HG03135 (cell line): Measurements from ENCODE around the gene MYO9B.
"Not testable (repeated sequence)": the region's sequence is repeated elsewhere in the genome, so short reads cannot be mapped to it uniquely, and the experiment has no call there.

Experiments
- ATAC-seq: cut with Tn5 transposase; IDR thresholded peaks from one replicate; pipeline ENCODE4 v1.9.1; 2021; ENCODE audit warnings: mild to moderate bottlenecking, moderate library complexity; ENCODE audit not compliant: unreplicated experiment

Gene MYO9B

DNA sequence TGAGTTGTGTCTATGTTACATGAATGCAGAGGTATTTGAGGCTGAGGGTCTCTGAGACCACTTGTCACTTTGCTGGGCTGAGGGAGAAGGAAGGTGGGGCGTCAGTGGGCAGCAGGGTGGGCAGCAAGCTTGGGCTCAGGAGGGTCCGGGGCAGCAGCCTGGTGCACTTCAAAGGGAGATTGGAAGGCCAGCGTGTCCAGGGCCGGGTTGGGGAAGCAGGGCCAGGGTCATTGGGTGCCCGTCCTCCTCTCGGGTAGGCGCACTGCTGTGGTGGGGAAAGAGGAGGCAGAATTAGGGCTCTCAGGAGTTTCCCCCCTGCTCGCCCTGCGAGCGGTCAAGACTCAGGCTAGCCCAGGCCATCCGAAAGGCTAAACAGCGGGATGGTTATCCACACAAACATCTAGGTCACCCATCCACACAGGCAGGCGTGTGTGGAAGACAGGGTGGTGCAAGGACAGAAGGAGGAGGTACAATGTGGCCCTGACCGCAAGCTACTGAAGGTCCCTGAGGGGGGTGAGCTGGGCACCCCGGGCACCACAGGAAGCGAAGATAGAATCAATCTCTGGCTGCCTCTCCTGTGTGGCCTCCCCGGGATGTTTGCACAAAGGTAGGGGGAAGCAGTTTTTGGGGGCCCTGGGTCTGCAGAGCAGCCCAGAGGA is 37.7 kb downstream of the MYO9B start:
- no peak for ATAC-seq

DNA sequence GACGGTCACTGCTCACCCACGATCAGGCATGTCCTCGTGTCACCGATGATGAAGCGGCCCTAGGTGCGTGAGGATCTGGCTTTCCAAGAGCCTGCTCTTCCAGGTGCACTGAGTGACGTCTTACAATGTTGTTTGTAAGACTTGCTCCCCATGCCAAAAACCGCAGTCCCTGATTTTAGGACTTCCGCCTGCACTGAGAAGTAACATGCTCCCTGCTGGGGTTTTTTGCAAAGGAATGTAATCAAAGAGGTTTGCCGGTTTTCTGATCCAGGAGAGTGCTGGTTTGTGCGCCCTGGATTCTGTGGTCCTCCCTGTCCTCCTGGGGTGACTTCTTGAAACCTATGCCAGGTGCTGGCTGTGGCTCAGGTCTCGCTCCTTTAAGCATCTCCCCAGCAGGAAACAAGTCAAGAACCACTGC is 38.8 kb downstream of the MYO9B start:
- ATAC-seq = no peak

DNA sequence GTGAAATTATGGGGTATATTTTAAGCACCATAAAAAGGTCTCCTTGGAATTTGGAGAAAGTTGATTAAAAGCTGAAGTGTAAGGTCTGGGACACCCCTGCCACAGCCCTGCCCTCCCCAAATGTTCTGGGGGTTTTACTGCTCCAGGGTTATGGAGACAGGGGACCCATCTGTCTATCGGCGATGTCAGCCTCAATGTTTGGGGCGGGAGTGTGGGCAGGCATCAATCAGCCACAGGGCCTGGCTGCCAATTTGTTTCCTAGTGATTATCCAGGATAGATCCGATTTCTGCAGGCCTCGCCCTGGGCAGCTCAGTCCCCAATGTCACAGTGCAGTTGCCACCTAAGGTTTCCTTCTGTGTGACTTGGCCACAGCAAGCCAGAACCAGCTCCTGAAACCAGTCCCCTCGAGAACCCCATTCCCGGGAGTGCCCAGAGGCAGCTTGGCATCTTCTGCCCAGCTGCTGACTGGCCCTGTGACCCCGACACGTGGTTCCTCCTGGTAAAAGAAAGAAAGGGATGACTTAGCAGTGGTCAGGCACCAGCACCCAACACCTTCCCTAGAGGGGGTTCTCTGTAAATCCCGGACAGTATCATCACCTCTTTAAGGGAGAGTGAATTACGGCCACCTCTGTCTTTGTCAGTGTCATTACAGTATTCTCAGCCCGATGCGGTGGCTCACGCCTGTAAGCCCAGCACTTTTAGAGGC is 41.6 kb downstream of the MYO9B start:
- ATAC-seq = no peak

DNA sequence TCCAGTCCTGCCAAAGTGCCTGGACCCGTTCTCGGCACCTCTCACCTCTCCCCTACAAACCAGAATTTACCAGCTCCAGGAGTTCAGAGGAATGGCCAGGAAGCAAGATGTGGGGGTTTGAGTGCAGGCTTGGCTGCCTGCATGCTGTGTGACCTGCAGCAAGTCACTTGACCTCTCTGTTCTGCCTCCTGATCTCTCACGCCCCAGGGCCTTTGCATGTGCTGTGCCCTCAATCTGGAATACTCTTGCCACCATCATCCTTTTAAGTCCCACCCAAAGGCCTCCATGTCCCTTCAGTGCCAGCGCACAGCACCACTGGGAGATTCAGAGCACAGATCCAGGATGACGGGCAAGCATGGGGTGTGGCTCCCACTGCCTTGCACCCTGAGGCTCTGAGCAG is 43.4 kb downstream of the MYO9B start:
- ATAC-seq = no peak

DNA sequence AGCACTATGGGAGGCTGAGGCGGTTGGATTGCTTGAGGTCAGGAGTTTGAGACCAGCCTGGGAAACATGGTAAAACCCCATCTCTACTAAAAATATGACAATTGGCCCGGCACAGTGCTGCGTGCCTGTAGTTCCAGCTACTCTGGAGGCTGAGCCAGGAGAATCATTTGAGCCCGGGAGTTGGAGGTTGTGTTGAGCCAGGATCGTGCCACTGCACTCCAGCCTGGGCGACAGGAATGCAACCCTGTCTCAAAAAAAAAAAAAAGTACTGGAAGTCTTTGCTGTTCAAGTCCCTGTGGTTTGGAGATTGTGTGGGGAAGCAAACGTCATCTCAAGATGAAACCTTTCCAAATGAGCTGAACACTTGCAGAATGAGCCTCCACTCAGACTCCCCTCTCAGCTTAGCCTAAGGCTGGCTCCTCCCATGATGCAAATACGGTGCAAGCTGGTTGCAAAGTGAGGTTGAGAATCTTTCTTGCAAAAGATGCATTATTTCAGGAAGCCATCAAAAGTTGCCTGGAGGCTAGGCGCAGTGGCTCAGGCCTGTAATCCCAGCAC is 46.2 kb downstream of the MYO9B start:
- no peak for ATAC-seq

DNA sequence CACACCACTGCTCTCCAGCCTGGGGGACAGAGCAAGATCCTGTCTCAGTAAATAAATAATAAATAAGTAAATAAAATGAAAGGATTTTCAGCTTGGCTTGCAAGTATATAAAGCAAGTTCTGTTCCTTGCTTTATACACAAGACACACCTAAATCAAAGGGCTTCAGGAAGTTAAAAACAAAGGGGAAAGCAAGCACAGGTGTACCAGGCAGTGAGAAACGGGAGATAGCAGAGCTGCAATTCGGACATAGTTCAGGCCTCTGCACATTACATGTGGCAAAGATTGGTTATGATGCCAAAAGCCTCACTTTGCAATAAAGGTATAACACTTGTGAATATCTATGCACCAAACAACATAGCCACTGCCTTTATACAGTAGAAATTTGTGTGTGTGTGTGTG is 47.5 kb downstream of the MYO9B start:
- ATAC-seq = no peak

DNA sequence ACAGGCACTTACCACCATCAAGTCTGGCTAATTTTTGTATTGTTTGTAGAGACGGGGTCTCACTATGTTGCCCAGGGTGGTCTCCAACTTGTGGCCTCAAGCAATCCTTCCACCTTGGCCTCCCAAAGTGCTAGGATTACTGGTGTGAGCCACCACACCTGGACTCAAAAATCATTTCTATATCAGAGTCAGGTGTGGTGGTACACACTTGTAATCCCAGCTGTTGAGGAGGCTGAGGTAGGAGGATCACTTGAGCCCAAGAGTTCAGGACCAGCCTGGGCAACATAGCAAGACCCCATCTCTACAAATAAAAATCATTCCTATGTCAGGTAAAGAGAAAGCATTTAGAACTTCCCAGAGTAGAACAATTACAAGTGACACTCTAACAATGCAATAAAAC is 48.4 kb downstream of the MYO9B start:
- no peak for ATAC-seq

DNA sequence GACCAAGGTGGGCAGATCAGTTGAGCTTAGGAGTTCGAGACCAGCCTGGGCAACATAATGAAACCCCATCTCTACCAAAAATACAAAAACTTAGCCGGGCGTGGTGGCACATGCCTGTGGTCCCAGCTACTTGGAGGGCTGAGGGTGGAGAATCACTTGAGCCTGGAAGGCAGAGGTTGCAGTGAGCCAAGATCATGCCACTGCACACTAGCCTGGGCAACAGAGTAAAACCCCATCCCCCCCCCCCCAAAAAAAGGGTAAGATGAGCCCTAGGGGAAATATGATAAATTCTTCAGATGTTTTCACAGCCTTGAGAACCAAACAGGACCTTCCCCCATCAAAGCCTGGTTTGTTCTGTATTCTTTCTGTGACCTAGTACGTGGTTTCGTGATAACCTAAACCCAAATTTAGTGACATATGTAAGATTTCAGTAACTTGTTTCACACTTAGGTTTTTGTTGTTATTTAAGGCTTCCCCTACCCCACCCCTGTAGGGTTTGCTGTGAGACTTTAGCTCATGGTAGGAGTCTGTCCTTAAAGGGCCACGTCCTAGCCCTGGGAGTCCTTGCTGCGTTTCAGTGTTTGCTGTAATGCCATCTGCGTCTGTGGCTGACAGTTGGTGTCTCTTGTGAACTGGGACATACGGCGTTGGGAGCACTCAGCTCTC is 49.6 kb downstream of the MYO9B start:
- peak; percentile 56 for ATAC-seq

DNA sequence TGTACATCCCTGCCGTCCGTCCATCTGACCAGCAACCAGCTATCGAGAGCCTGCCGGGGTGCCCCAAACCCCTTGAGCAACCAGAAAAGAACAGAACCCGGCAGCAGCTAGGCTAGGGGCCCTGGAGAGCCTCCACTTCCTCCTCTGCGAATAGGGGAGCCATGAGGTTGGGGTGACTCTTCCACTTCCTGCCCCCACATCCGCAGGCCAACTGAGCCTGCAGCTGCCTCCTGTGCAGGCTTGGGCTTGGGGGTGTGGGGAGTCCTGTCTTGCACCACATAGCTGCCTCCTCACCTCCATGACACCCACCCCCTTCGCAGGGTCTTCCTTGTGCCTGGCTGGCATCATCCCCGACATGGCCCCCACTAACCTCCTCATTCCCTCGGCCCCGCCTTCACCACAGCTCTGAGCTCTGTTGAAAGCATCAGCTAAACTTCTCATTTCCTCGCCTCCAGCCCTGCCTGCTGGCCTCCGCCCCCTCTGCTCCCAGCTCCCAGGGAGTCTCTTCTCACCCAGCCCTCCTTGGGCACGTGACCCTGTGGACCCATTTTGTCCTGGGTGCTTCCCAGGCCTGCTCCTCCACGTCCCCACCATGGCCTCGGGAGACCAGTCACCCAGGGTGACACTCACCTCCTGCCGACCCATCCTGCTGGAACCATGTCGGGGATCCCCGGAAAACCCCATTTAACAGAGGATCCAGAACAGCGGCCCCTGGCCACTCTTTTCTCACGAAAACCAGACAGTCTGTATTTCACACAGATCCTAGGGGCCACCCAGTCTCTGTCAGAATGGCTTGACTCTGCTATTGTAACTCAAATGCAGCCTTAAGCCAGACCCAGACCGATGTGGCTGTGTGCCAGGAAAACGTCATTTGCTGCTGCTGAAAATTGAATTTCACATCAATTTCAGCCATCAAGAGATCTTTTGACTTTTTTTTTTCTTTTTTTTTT is 50.4 kb downstream of the MYO9B start:
- peak; percentile 48 for ATAC-seq

DNA sequence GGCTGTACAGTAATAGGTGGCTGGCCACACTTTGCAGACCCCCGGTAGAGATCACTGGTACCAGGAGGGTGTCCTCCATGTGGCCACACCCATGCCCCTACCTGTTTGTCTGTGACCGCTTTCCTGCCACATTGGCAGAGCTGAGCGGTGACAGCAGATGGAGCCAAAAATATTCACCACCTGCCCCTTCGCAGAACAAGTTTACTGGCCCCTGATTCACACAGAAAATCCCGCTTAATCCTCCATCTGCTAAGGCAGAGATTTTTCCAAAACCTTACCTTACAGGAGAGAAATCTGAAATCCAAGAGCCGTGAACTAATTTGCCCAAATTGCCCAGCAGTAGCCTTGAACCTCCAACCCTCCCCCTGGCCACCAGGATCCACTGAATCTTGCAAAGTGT is 52.1 kb downstream of the MYO9B start:
- no peak for ATAC-seq

DNA sequence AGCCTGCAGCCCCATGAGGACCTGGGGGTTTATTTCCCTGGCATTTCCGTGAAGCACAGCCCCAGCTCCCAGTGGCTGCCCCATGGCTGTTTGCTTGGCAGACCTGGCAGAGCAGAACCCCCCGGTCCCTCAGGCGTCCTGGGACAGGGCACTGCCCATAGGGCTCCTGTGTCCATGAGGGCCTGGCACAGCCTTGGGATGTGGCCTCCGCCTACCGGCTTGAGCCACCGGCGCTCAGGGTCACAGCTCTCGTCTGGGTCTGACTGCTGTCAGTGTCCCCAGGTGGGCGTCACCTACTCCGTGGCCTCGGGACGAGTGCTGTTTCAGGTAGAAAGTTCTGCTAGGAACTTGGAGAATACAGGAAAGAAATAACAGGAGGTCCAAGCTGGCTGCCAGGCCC is 52.8 kb downstream of the MYO9B start:
- no peak for ATAC-seq

DNA sequence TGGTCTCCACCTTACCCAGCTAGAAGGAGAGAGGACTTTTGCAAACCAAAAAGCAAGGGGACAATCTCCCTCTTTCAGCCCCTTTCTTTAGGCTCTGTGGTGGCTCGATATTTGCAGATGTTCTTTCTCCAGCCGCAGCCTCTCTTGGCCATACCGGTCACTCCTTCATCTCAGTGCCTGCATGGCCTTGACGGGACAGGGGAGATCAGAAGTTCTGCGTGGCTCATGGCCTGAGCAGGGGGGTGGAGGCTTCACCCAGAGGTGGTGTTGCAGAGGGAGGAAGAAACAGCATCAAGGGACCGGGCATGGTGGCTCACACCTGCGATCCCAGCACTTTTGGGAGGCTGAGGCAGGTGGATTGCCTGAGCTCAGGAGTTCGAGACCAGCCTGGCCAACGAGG is 53.2 kb downstream of the MYO9B start:
- ATAC-seq = no peak

DNA sequence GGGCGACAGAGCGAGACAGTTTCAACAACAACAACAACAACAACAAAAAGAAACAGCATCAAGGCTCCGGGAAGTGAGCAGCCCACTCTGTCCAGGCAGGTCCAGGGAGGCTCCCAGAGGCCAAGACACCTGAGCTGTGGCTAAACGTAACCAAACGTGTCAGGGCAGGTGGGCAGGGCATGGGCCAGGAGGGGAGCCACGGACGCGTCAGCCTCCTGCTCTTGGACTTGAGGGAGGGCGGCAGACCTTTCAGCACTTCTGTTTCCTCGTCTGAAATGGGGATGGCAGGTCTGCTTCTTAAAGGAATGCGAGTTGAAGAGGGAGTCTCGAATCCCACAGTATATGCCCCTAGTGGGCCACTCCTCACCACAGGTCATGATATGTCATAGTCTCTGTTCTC is 53.8 kb downstream of the MYO9B start:
- no peak for ATAC-seq

DNA sequence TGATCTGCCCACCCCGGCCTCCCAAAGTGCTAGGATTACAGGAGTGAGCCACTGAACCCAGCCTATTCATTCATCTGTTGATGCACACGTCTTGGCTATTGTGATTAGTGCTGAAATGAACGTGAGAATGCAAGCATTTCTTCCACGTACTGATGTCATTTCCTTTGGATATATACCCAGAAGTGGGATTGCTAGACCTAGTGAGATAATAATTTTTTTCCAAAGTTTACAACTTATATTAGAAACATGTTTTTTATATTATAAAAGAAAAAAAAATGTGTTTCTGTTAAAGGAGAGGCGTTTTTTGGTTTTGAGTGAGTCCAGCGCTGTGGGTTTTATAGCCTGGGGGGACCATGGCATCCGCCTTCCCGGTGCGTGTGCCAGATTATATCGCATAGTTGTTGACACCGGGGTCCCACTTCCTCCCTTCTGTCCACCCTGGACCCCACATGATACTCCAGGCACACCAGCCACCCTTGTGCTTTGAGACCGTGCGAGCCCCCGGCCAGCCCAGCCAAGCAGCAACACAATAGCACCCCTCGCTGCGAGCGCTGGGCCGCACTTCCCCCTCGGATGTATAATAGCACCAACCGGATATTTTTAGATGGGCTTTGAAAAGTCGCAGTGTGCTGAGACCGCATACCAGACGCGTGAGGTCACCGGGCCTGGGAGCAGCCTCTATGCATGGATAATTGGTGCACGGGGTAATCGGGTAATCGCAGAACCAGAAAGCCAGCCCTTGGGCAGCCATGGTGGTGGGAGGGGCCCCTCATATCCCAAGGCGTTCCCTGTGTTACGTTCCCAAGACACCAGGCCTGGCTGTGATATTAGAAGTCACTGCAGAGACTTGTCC is 59.6 kb downstream of the MYO9B start:
- peak; percentile 69 for ATAC-seq

DNA sequence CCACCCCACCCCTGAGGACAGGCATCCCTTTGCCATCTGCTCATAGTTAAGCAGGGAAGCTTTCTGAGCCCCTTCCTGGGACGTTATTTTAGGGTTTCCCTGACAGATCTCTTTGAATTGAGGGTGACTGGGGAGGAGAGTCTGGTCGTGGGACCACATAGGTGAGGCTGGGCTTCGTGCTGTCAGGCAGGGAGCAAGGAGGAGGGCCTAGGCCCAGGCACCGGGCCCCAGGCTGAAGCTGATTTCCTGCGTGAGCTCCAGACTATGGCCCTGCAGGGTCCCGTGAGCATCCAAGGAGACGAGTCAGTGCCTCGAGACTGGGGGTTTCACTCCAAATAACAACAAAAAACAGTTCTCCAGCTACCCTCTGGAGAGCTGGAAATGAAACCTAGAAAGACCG is 60.4 kb downstream of the MYO9B start:
- ATAC-seq = no peak

DNA sequence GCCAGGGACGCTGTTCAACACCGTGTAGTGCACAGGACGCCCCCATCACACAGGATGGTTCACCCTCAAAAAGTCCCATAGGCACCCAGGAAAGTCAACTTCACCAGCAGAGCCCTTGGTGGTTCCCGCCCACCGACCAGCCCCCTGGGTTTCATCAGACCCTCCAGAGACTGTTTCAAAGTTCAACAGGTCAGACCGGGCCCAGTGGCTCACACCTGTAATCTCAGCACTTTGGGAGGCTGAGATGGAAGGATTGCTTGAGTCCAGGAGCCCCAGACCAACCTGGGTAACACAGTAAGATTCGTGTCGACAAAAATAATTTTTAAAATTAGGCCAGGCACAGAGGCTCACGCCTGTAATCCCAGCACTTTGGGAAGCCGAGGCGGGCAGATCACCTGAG is 61.0 kb downstream of the MYO9B start:
- no peak for ATAC-seq

DNA sequence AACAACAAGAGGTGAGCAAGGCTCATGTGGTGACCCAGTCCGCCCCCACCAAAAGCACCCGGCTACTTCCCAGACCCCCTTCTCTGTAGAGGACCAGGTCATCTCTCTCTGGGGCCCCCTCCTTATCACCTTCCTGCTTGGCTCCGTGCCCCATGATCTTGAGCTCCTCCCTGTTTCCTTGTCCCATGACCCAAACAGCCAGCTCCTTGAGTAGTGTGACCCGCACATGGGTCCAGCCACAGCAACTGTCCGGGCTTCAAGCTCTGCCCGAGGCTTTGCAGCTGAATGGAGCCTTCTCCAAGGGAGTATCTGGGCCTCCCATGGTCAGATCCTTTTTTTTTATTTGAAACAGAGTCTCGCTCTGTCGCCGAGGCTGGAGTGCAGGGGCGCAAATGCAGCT is 61.8 kb downstream of the MYO9B start:
- no peak for ATAC-seq

DNA sequence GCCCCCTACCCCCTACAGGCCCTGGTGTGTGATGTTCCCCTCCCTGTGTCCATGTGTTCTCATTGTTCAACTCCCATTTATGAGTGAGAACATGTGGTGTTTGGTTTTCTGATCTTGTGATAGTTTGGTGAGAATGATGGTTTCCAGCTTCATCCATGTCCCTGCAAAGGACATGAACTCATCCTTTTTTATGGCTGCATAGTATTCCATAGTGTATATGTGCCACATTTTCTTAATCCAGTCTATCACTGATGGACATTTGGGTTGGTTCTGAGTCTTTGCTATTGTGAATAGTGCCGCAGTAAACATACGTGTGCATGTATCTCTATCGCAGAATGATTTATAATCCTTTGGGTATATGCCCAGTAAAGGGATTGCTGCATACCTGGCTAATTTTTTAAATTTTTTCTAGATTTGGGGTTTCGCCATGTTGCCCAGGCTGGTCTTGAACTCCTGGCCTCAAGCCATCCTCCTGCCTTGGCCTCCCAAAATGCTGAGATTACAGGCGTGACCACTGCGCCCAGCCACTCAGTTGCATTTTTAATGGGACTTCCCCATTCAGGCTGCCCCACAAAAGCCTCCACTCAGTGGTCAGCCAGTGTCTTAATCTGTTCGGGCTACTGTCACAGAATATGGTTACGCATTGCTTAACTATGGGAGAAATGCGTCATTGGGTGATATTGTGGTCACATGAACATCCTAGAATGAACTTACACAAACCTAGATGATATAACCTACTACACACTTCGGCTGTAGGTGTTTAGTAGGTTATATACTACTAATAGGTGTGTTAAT is 62.7 kb downstream of the MYO9B start:
- not testable (repeated sequence) for ATAC-seq

DNA sequence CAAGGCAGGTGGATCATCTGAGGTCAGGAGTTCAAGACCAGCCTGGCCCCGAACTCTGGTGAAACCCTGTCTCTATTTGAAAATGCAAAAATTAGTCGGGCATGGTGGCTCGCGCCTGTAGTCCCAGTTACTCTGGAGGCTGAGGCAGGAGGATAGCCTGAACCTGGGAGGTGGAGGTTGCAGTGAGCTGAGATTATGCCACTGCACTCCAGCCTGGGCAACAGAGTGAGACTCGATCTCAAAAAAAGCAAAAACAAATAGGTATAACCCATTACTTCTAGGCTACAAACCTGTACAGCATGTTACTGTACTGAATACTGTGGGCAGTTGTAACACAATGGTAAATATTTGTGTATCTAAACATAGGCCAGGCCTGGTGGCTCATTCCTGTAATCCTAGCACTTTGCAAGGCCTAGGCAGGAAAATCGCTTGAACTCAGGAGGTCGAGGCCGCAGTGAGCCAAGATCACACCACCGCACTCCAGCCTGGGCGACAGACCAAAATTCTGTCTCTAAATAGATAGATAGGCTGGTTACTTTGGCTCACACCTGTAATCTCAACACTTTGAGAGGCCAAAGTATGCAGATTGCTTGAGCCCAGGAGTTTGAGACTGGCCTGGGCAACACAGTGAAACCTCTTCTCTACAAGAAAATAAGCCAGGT is 63.5 kb downstream of the MYO9B start:
- no peak for ATAC-seq
